AG09309 (cell line): ENCODE results near the gene SLC2A1.

Experiments
- DNase-seq: peaks from one replicate; pipeline ENCODE4 v3.0.0-alpha.2; 2010; ENCODE audit warnings: low read depth
- H3K4me3 ChIP-seq: 2 replicates; pipeline ENCODE4 v1.5.1; 2011; ENCODE audit warnings: mild to moderate bottlenecking, low read depth, low read length, moderate library complexity; ENCODE audit not compliant: control insufficient read depth
- TF ChIP-seq, protein P1 (sequence below): IDR thresholded peaks from 2 replicates; pipeline ENCODE4 v1.5.1; 2011; ENCODE audit warnings: mild to moderate bottlenecking, low read depth, low read length, inconsistent platforms; ENCODE audit not compliant: insufficient read depth, control insufficient read depth; ENCODE audit errors: missing control alignments

SLC2A1 gene

DNA sequence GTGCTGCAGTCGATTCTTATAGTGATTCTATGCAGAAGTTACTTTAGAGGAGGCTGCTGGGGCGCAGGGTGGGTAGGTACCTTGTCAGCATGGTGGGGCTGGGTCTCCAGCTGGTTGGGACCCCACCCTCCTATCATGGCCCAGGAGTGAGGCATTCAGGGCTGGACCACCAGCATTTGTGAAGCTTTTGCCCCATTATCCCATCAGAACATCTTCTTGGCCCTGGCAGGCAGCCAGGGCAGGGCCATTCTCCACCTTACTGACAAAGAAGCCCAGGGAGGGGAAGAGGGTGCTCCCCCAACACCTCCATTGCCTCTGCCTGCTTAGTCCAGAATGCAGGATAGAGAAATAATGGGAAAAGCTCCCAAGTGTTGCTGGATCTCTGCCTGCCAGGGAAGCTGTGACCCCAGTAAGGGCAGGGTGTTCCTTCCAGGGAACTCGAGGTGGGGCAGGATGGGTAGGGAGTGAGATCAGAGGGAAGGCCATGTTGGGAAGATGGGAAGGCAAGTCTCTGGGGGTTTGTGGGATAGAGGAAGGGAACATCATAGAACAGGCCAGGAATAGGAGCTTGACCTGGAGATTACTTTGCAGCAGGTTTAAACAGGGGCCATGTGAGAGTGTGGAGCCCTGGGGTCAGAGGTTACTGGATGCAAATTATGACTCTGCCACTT, 16.2 kb upstream of the SLC2A1 start:
- TF ChIP-seq, protein P1, sequence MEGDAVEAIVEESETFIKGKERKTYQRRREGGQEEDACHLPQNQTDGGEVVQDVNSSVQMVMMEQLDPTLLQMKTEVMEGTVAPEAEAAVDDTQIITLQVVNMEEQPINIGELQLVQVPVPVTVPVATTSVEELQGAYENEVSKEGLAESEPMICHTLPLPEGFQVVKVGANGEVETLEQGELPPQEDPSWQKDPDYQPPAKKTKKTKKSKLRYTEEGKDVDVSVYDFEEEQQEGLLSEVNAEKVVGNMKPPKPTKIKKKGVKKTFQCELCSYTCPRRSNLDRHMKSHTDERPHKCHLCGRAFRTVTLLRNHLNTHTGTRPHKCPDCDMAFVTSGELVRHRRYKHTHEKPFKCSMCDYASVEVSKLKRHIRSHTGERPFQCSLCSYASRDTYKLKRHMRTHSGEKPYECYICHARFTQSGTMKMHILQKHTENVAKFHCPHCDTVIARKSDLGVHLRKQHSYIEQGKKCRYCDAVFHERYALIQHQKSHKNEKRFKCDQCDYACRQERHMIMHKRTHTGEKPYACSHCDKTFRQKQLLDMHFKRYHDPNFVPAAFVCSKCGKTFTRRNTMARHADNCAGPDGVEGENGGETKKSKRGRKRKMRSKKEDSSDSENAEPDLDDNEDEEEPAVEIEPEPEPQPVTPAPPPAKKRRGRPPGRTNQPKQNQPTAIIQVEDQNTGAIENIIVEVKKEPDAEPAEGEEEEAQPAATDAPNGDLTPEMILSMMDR, result no peak
- H3K4me3 ChIP-seq, result no peak overlapping the region
- no peak for DNase-seq

DNA sequence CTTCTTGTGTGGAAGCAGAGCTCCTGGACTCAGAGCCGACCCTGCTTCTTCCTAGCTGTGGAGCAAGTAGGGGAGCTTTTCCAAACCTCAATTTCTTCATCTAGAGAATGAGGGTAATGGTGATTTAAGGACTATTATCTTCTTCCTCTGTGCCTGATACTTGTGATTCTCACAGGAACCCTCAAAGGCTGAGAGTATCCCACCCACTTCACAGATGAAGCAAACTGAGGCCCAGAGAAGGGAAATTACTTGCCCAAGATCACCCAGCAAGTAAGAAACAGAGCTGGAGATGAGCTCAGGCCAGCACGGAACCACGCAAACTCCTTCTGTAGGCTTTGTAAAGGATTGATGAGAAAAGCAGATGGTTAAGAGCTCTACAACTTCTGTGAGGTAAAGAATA, 15.1 kb upstream of the SLC2A1 start:
- DNase-seq, result no peak
- H3K4me3 ChIP-seq, result no peak overlapping the region
- TF ChIP-seq, protein P1, result no peak

DNA sequence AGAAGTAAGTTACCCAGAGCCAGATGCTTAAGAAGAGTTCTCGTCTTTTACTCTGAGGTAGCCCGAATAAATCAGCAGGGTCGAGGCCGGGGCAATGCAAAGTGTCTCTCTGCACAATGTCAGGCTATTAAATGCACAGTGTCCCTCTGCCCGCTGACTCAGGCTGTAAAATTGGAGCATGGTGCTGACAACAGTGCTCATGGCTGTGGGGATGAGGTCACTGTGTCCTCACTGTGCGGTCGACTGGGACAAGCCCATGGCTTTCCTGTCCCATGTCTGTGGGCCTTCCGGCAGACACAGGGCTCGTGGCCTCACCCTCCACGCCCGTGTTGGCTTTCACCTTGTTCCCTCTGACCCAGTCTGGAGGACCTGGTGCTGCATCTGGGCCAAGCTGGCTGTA, 14.6 kb upstream of the SLC2A1 start:
- no peak for DNase-seq
- no peak overlapping the region for H3K4me3 ChIP-seq
- TF ChIP-seq, protein P1, result no peak

DNA sequence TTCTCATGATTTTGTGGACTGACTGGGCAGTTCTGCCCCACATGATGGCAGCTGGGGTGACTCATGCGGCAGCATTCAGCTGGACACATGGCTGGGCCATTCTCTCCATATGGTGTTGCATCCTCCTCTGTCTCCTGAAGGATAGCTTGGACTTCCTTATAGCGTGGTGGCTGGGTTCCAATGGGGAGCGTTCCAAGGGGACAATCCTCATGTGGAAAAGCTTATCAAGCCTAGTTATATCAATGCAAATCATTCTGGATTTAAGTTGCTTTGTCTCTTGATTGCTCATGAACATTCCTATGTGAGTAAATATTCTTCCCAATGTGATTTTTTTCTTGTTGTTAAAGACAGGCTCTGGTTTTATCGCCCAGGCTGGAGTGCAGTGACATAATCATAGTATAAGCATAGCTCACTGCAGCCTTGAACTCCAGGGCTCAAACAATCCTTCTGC, 13.2 kb upstream of the SLC2A1 start:
- TF ChIP-seq, protein P1, result no peak

DNA sequence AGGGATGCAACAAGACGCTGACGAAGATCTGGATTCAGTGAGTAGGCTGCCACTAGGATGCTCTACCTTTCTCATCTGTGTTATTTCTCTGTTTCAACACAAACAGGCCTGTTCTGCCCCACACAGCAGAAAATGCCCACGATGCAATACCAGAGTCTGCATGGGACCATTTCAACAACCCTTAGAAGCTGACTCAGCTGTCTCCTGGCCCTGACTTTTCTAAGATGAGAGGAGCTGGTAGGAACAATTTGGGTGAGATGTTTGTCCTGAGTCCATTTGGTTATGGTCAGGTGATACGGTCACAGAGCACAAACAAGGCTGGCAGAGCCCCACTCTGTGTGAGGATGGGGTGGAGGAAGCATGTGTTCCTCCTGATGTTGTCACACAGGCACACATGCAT, 11.5 kb upstream of the SLC2A1 start:
- TF ChIP-seq, protein P1, result no peak

More for the DNA sequence above, 13.2 kb upstream of the SLC2A1 start:
- DNase-seq, result peak; percentile 83
- no peak overlapping the region for H3K4me3 ChIP-seq

DNA sequence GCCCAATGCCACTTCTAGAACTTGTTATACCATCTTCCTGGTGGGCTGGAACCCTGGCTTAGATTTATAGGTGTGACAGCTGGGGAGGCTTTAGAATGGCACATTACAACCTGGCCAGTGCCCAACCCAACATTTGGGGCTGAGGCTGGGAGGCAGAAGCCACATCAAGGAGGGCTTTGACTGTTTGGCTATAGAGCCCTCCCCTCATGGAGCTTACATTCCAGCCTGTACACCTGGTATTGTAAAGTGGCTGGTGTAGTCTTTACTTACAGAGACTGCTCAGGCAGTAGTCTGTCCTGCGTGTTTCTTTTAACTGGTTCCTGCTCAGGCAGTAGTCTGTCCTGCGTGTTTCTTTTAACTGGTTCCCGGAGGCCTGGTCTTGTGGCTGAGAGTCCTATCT, 10.0 kb upstream of the SLC2A1 start:
- TF ChIP-seq, protein P1, result no peak
- H3K4me3 ChIP-seq, result no peak overlapping the region
- DNase-seq, result no peak

More for the DNA sequence above, 11.5 kb upstream of the SLC2A1 start:
- DNase-seq, result no peak
- no peak overlapping the region for H3K4me3 ChIP-seq
